OCI-LY1 (cell line): Measurements from ENCODE around the gene CD58.
"Not testable (repeated sequence)": the region's sequence is repeated elsewhere in the genome, so short reads cannot be mapped to it uniquely, and the experiment has no call there.

Source experiments
- H2AFZ ChIP-seq: fragments of 200-600 bp; sonication (generic), shearing (Covaris generic); 2 replicates; pipeline ENCODE4 v1.6.0; 2014; ENCODE audit warnings: antibody characterized with exemption, mild to moderate bottlenecking, low read length
- H3F3A ChIP-seq: fragments of 200-600 bp; sonication (generic), shearing (Covaris generic); 2 replicates; pipeline ENCODE4 v1.6.0; 2014; ENCODE audit warnings: mild to moderate bottlenecking, antibody characterized with exemption, low read length, moderate library complexity; ENCODE audit not compliant: insufficient read depth
- H3K27ac ChIP-seq: fragments of 200-600 bp; sonication (generic); 2 replicates; pipeline ENCODE4 v1.5.1; 2014; ENCODE audit warnings: low read length, mixed run types, mild to moderate bottlenecking, low read depth; ENCODE audit not compliant: poor library complexity, severe bottlenecking
- H3K27me3 ChIP-seq: fragments of 200-600 bp; sonication (generic); 2 replicates; pipeline ENCODE4 v1.6.0; 2014; ENCODE audit warnings: antibody characterized with exemption, mild to moderate bottlenecking, low read length, moderate library complexity; ENCODE audit not compliant: insufficient read depth
- H3K36me3 ChIP-seq: fragments of 200-600 bp; sonication (generic); 2 replicates; pipeline ENCODE4 v1.6.1; 2014; ENCODE audit warnings: mild to moderate bottlenecking, antibody characterized with exemption, low read length, moderate library complexity, mixed read lengths; ENCODE audit not compliant: insufficient read depth
- H3K4me1 ChIP-seq: fragments of 200-600 bp; sonication (generic); 2 replicates; pipeline ENCODE4 v1.5.1; 2014; ENCODE audit warnings: mild to moderate bottlenecking, low read length, moderate library complexity; ENCODE audit not compliant: insufficient read depth, severe bottlenecking
- H3K4me2 ChIP-seq: fragments of 200-600 bp; sonication (generic), shearing (Covaris generic); 2 replicates; pipeline ENCODE4 v1.6.1; 2014; ENCODE audit warnings: low read length
- H3K4me3 ChIP-seq: fragments of 200-600 bp; sonication (generic); 2 replicates; pipeline ENCODE4 v1.5.1; 2014; ENCODE audit warnings: low read length, low read depth, mild to moderate bottlenecking, mixed read lengths; ENCODE audit not compliant: poor library complexity, severe bottlenecking
- H3K79me2 ChIP-seq: fragments of 200-600 bp; shearing (Covaris generic); 2 replicates; pipeline ENCODE4 v1.6.1; 2016; ENCODE audit warnings: mixed run types, low read length, mixed read lengths; ENCODE audit not compliant: insufficient read depth
- H3K9ac ChIP-seq: fragments of 200-600 bp; sonication (generic), shearing (Covaris generic); 2 replicates; pipeline ENCODE4 v1.6.1; 2014; ENCODE audit warnings: mild to moderate bottlenecking, low read length, mixed read lengths
- H3K9me2 ChIP-seq: fragments of 200-600 bp; sonication (generic), shearing (Covaris generic); 2 replicates; pipeline ENCODE4 v1.6.1; 2014; ENCODE audit warnings: low read depth, mild to moderate bottlenecking, low read length, mixed read lengths
- H3K9me3 ChIP-seq: fragments of 200-600 bp; shearing (Covaris generic); 2 replicates; pipeline ENCODE4 v1.6.1; 2014; ENCODE audit warnings: low read length, mixed read lengths
- H4K20me1 ChIP-seq: fragments of 200-600 bp; sonication (generic), shearing (Covaris generic); 2 replicates; pipeline ENCODE4 v1.6.0; 2016; ENCODE audit warnings: mild to moderate bottlenecking, low read length; ENCODE audit not compliant: insufficient read depth
- CTCF ChIP-seq: fragments of 200-600 bp; sonication (generic), shearing (Covaris generic); IDR thresholded peaks from 2 replicates; pipeline ENCODE4 v1.5.1; 2017; ENCODE audit warnings: mild to moderate bottlenecking, antibody characterized with exemption, low read length, moderate library complexity, mixed read lengths
- EZH2 ChIP-seq: fragments of 200-600 bp; sonication (generic), shearing (Covaris generic); IDR thresholded peaks from 2 replicates; pipeline ENCODE4 v1.8.0; 2017; ENCODE audit warnings: borderline replicate concordance, mixed run types, mild to moderate bottlenecking, antibody characterized with exemption, low read length, moderate library complexity, mixed read lengths

Gene CD58

GRCh38 chr1:116589101-116589735 lies 18.4 kb upstream of the CD58 start:
- H3K79me2 ChIP-seq, H3F3A ChIP-seq, H3K4me3 ChIP-seq, H2AFZ ChIP-seq, H3K9me3 ChIP-seq, H3K4me2 ChIP-seq, H3K9ac ChIP-seq, H3K9me2 ChIP-seq, H3K36me3 ChIP-seq, H3K27ac ChIP-seq, H3K4me1 ChIP-seq, H3K27me3 ChIP-seq, H4K20me1 ChIP-seq: not testable (repeated sequence)

GRCh38 chr1:116587501-116588227 lies 16.8 kb upstream of the CD58 start:
- no peaks in the 10 kb centered on the region for H3K4me1 ChIP-seq
- TF ChIP-seq EZH2 = no peak
- no peak for TF ChIP-seq CTCF
- H2AFZ ChIP-seq = no peak overlapping the region
- no peak overlapping the region for H3K27ac ChIP-seq
- no peaks in the 10 kb centered on the region for H3K79me2 ChIP-seq
- no peaks in the 10 kb centered on the region for H3K36me3 ChIP-seq
- no peaks in the 10 kb centered on the region for H3K27me3 ChIP-seq
- H3K9me2 ChIP-seq = no peaks in the 10 kb centered on the region
- H3K9ac ChIP-seq = no peak overlapping the region
- H3K9me3 ChIP-seq = no peaks in the 10 kb centered on the region
- H3F3A ChIP-seq = no peaks in the 10 kb centered on the region
- H3K4me2 ChIP-seq = no peak overlapping the region
- no peaks in the 10 kb centered on the region for H4K20me1 ChIP-seq
- no peak overlapping the region for H3K4me3 ChIP-seq

GRCh38 chr1:116586741-116587143 lies 15.9 kb upstream of the CD58 start:
- H3K4me3 ChIP-seq = no peak overlapping the region
- no peaks in the 10 kb centered on the region for H3K79me2 ChIP-seq
- H3K36me3 ChIP-seq = no peaks in the 10 kb centered on the region
- no peaks in the 10 kb centered on the region for H3K4me1 ChIP-seq
- TF ChIP-seq CTCF = no peak
- no peak for TF ChIP-seq EZH2
- H3K27ac ChIP-seq = no peak overlapping the region
- no peak overlapping the region for H3K4me2 ChIP-seq
- H3K9me3 ChIP-seq = no peaks in the 10 kb centered on the region
- no peaks in the 10 kb centered on the region for H3K9me2 ChIP-seq
- no peaks in the 10 kb centered on the region for H3F3A ChIP-seq
- no peaks in the 10 kb centered on the region for H3K27me3 ChIP-seq
- no peak overlapping the region for H3K9ac ChIP-seq
- no peaks in the 10 kb centered on the region for H4K20me1 ChIP-seq
- H2AFZ ChIP-seq = no peak overlapping the region

GRCh38 chr1:116585886-116586285 lies 15.1 kb upstream of the CD58 start:
- no peaks in the 10 kb centered on the region for H3K9me3 ChIP-seq

More at GRCh38 chr1:116585886-116586285, 15.1 kb upstream of the CD58 start:
- Histone ChIP-seq H3K79me2 (no peaks in the 10 kb centered on the region), H3K4me2 (no peak overlapping the region), H3K4me1 (no peaks in the 10 kb centered on the region), H4K20me1 (no peaks in the 10 kb centered on the region), H3K36me3 (no peaks in the 10 kb centered on the region), H3K9me2 (no peaks in the 10 kb centered on the region), H3K9ac (no peak overlapping the region), H2AFZ (no peak overlapping the region), H3K27ac (no peak overlapping the region), H3K27me3 (no peaks in the 10 kb centered on the region), H3K4me3 (no peak overlapping the region), H3F3A (no peaks in the 10 kb centered on the region)
- TF ChIP-seq EZH2 (no peak), CTCF (no peak)
